IMR-90 (cell line): ENCODE data around the gene RPGRIP1L. TPM values are rescaled to one million over a fixed set of nuclear protein-coding genes. Genes with fewer than 3 reads are reported as not detected.

Source experiments
- ATAC-seq: fragments of 200-7000 bp; cut with Tn5 transposase; 2 replicates; pipeline ENCODE4 v1.9.1; 2020; ENCODE audit warnings: low read depth, mild to moderate bottlenecking, moderate library complexity
- BruUV-seq: library from RNA; stranded (reverse); fragments of 400-500 nt; replicated peaks from 2 replicates; lab custom pipeline; 2021; lab: Mats Ljungman, UMichigan
- CTCF ChIA-PET: fragments of 300-600 bp; formaldehyde crosslinking; extraction: SDS; loops from one replicate; lab custom pipeline; 2021; ENCODE audit warnings: antibody characterized with exemption; lab: Yijun Ruan, JAX
- POLR2A ChIA-PET: fragments of 300-600 bp; sonication (Branson Sonifier 250); formaldehyde crosslinking; loops from one replicate; lab custom pipeline; 2022; ENCODE audit warnings: antibody characterized with exemption; ENCODE audit not compliant: unreplicated experiment; lab: Charles Lee
- DNase-seq: peaks from one replicate; pipeline ENCODE4 v3.0.0; 2013
- H2AFZ ChIP-seq: replicated peaks from 2 replicates; pipeline ENCODE3; 2013; ENCODE audit warnings: low read length, mild to moderate bottlenecking; ENCODE audit not compliant: poor library complexity
- H2AK5ac ChIP-seq: 2 replicates; pipeline ENCODE4 v1.6.1; 2013; ENCODE audit warnings: low read depth, low read length, inconsistent platforms
- H2AK9ac ChIP-seq: replicated peaks from 2 replicates; pipeline ENCODE3; 2013; ENCODE audit warnings: mild to moderate bottlenecking, low read depth, low read length, moderate library complexity; ENCODE audit not compliant: poor library complexity
- H2BK120ac ChIP-seq: 2 replicates; pipeline ENCODE4 v1.6.1; 2013; ENCODE audit warnings: low read depth, low read length, inconsistent platforms
- H2BK15ac ChIP-seq: 3 replicates; pipeline ENCODE4 v1.6.1; 2013; ENCODE audit warnings: low read depth, low read length, inconsistent platforms
- H2BK20ac ChIP-seq: 2 replicates; pipeline ENCODE4 v1.6.1; 2013; ENCODE audit warnings: low read depth, mild to moderate bottlenecking, inconsistent platforms, low read length, moderate library complexity
- H2BK5ac ChIP-seq: 2 replicates; pipeline ENCODE4 v1.6.1; 2013; ENCODE audit warnings: mild to moderate bottlenecking, low read depth, low read length, inconsistent platforms; ENCODE audit not compliant: poor library complexity, severe bottlenecking
- H3K14ac ChIP-seq: replicated peaks from 2 replicates; pipeline ENCODE4 v1.6.1; 2013; ENCODE audit warnings: low read depth, low read length, inconsistent platforms
- H3K18ac ChIP-seq: 2 replicates; pipeline ENCODE4 v1.6.1; 2013; ENCODE audit warnings: low read depth, low read length, control low read depth
- H3K23ac ChIP-seq: 2 replicates; pipeline ENCODE4 v1.6.1; 2013; ENCODE audit warnings: low read depth, low read length, inconsistent platforms
- H3K27ac ChIP-seq: 2 replicates; pipeline ENCODE4 v1.5.1; 2013; ENCODE audit warnings: mild to moderate bottlenecking, control low read depth, low read length; ENCODE audit not compliant: insufficient read depth
- H3K27me3 ChIP-seq: 2 replicates; pipeline ENCODE4 v1.6.1; 2013; ENCODE audit warnings: low read length; ENCODE audit not compliant: control insufficient read depth, insufficient read depth
- H3K36me3 ChIP-seq: 2 replicates; pipeline ENCODE4 v1.6.1; 2013; ENCODE audit warnings: low read length, mixed read lengths; ENCODE audit not compliant: control insufficient read depth, insufficient read depth
- H3K4ac ChIP-seq: 2 replicates; pipeline ENCODE4 v1.6.1; 2013; ENCODE audit warnings: low read depth, low read length, inconsistent platforms
- H3K4me1 ChIP-seq: 2 replicates; pipeline ENCODE4 v1.6.1; 2013; ENCODE audit warnings: low read length, mixed read lengths; ENCODE audit not compliant: control insufficient read depth, insufficient read depth
- H3K4me2 ChIP-seq: 2 replicates; pipeline ENCODE4 v1.6.1; 2013; ENCODE audit warnings: low read depth, mild to moderate bottlenecking, control low read depth, low read length, moderate library complexity
- H3K4me3 ChIP-seq: 2 replicates; pipeline ENCODE4 v1.5.1; 2013; ENCODE audit warnings: low read depth, mild to moderate bottlenecking, control low read depth, low read length, moderate library complexity; ENCODE audit not compliant: insufficient read depth
- H3K56ac ChIP-seq: 2 replicates; pipeline ENCODE4 v1.6.1; 2013; ENCODE audit warnings: low read length, inconsistent platforms; ENCODE audit not compliant: insufficient read depth; ENCODE audit errors: extremely low read depth
- H3K79me1 ChIP-seq, 2 experiments: 2 replicates each; pipeline ENCODE4 v1.6.1; 2013; ENCODE audit warnings: low read length in 2 of 2, inconsistent platforms in 1 of 2, low read depth in 1 of 2
- H3K9ac ChIP-seq: 2 replicates; pipeline ENCODE4 v1.6.1; 2013; ENCODE audit warnings: low read depth, low read length, control low read depth
- H3K9me1 ChIP-seq: 2 replicates; pipeline ENCODE4 v1.6.1; 2013; ENCODE audit warnings: low read length, inconsistent platforms; ENCODE audit not compliant: insufficient read depth
- H3K9me3 ChIP-seq: 2 replicates; pipeline ENCODE4 v1.6.1; 2013; ENCODE audit warnings: low read length; ENCODE audit not compliant: control insufficient read depth, insufficient read depth
- H4K20me1 ChIP-seq: 2 replicates; pipeline ENCODE4 v1.6.1; 2013; ENCODE audit warnings: low read length, inconsistent platforms; ENCODE audit not compliant: insufficient read depth
- H4K5ac ChIP-seq: 2 replicates; pipeline ENCODE4 v1.6.1; 2013; ENCODE audit warnings: mild to moderate bottlenecking, low read depth, low read length, control low read depth
- H4K8ac ChIP-seq, 2 experiments: 2 replicates each; pipeline ENCODE4 v1.6.1; 2013; ENCODE audit warnings: low read depth in 2 of 2, low read length in 2 of 2, control low read depth in 1 of 2, inconsistent platforms in 1 of 2
- H4K91ac ChIP-seq: 2 replicates; pipeline ENCODE4 v1.6.1; 2013; ENCODE audit warnings: low read depth, low read length, inconsistent platforms; ENCODE audit not compliant: insufficient read depth
- BHLHE40 ChIP-seq: fragments of 150-350 bp; IDR thresholded peaks from 2 replicates; pipeline ENCODE4 v1.6.1; 2016; ENCODE audit warnings: mild to moderate bottlenecking, low read depth, low read length
- CEBPB ChIP-seq: IDR thresholded peaks from 2 replicates; pipeline ENCODE4 v1.6.1; 2012; ENCODE audit warnings: low read depth, low read length, improper control_type of control experiment
- CHD1 ChIP-seq: IDR thresholded peaks from 2 replicates; pipeline ENCODE4 v1.6.1; 2012; ENCODE audit warnings: low read depth, low read length, improper control_type of control experiment
- CTCF ChIP-seq: conservative IDR thresholded peaks from 2 replicates; pipeline ENCODE4 v1.5.1; 2012; ENCODE audit warnings: mild to moderate bottlenecking, low read depth, low read length, improper control_type of control experiment
- ELK1 ChIP-seq: fragments of 150-350 bp; IDR thresholded peaks from 2 replicates; pipeline ENCODE4 v1.6.1; 2016; ENCODE audit warnings: low read depth, mild to moderate bottlenecking, low read length, moderate library complexity, borderline replicate concordance
- FOS ChIP-seq: fragments of 150-350 bp; IDR thresholded peaks from 2 replicates; pipeline ENCODE4 v1.6.1; 2016; ENCODE audit warnings: low read depth, low read length
- MAFK ChIP-seq: IDR thresholded peaks from 2 replicates; pipeline ENCODE4 v1.6.1; 2012; ENCODE audit warnings: low read depth, low read length, improper control_type of control experiment
- MAZ ChIP-seq: IDR thresholded peaks from 2 replicates; pipeline ENCODE4 v1.6.1; 2012; ENCODE audit warnings: low read depth, mild to moderate bottlenecking, low read length, improper control_type of control experiment, moderate library complexity, borderline replicate concordance
- MXI1 ChIP-seq: IDR thresholded peaks from 2 replicates; pipeline ENCODE4 v1.6.1; 2012; ENCODE audit warnings: low read depth, mild to moderate bottlenecking, low read length, moderate library complexity, borderline replicate concordance
- NFE2L2 ChIP-seq: fragments of 150-350 bp; IDR thresholded peaks from 2 replicates; pipeline ENCODE4 v1.6.1; 2016; ENCODE audit warnings: low read depth, mild to moderate bottlenecking, low read length
- POLR2A ChIP-seq: IDR thresholded peaks from 2 replicates; pipeline ENCODE4 v1.6.1; 2012; ENCODE audit warnings: mild to moderate bottlenecking, low read depth, low read length
- RAD21 ChIP-seq: IDR thresholded peaks from 2 replicates; pipeline ENCODE4 v1.6.1; 2012; ENCODE audit warnings: low read length, improper control_type of control experiment
- RCOR1 ChIP-seq: IDR thresholded peaks from 2 replicates; pipeline ENCODE4 v1.6.1; 2012; ENCODE audit warnings: mild to moderate bottlenecking, low read length, improper control_type of control experiment; ENCODE audit not compliant: insufficient replicate concordance
- RFX5 ChIP-seq: IDR thresholded peaks from 2 replicates; pipeline ENCODE4 v1.8.0; 2012; ENCODE audit warnings: low read depth, mild to moderate bottlenecking, low read length, moderate library complexity
- SMC3 ChIP-seq: fragments of 150-350 bp; IDR thresholded peaks from 2 replicates; pipeline ENCODE4 v1.6.1; 2016; ENCODE audit warnings: low read depth, mild to moderate bottlenecking, antibody characterized with exemption, low read length, moderate library complexity
- USF2 ChIP-seq: fragments of 150-350 bp; IDR thresholded peaks from 2 replicates; pipeline ENCODE4 v1.6.1; 2017; ENCODE audit warnings: mild to moderate bottlenecking, antibody characterized with exemption, low read length, low read depth
- WGBS, 2 experiments: methylation state at CpG; one replicate each; pipeline versions ENCODE4 v1.1.5 to v1.1.7; 2013; ENCODE audit warnings: missing lambda C conversion rate in 2 of 2; ENCODE audit not compliant: insufficient read length in 1 of 2; ENCODE audit errors: extremely low coverage in 2 of 2; 5-methylcytosine and 5-hydroxymethylcytosine counted together
- dilution Hi-C: fragments of 300-500 bp; cut with HindIII; formaldehyde crosslinking; loops from one replicate; pipeline ENCODE4 v1.14.3; 2018; ENCODE audit warnings: low sequenced_read_pairs; ENCODE audit not compliant: unreplicated experiment
- in situ Hi-C: fragments of 300-500 bp; cut with MboI; formaldehyde crosslinking; loops from 3 replicates; pipeline ENCODE4 v1.14.3; 2019; ENCODE audit warnings: low sequenced_read_pairs, inconsistent platforms, mixed read lengths
- intact Hi-C: fragments of 100-400 bp; cut with micrococcal nuclease; formaldehyde crosslinking; loops from 2 replicates; pipeline ENCODE4 v1.10.0; 2022
- polyA plus RNA-seq, 3 experiments: library from polyadenylated mRNA; depleted of rRNA; stranded (reverse); fragments of >200 nt; gene quantifications; 2 replicates each; pipeline ENCODE4 v1.2.3, GENCODE V29; 2012; ENCODE audit warnings: low replicate concordance in 1 of 3
- total RNA-seq: library from RNA; depleted of rRNA; stranded (reverse); fragments of >200 nt; gene quantifications from 2 replicates; pipeline ENCODE4 v1.2.3, GENCODE V29; 2012

RPGRIP1L gene
- total and polyA plus RNA-seq, 2 of the 4 experiments (the other 2 are of a cell fraction): 7.3 to 10.4 TPM

- no peaks in the 10 kb centered on the region; the same call in 1 of the 2 replicates for H3K4me1 ChIP-seq
- H2AK5ac ChIP-seq: no peak overlapping the region
- H3K4me2 ChIP-seq: no peak overlapping the region
- H3K23ac ChIP-seq: no peak overlapping the region
- H3K79me1 ChIP-seq: no peaks in the 10 kb centered on the region
- no peaks in the 10 kb centered on the region for H3K9me3 ChIP-seq
- no TSS peak for BruUV-seq
- no peak overlapping the region for H2AFZ ChIP-seq
- ChIA-PET POLR2A (no interaction called here), CTCF (no interaction called here)
- no peak overlapping the region for H2BK5ac ChIP-seq
- H3K4ac ChIP-seq: no peak overlapping the region
- H2AK9ac ChIP-seq: no peak overlapping the region
- no peak overlapping the region for H3K9ac ChIP-seq
- H3K9me1 ChIP-seq: no peaks in the 10 kb centered on the region
- H4K20me1 ChIP-seq: no peaks in the 10 kb centered on the region
- TF ChIP-seq MAZ: no peak
- no peak for TF ChIP-seq CEBPB
- no peak for TF ChIP-seq FOS
- TF ChIP-seq USF2: no peak
- TF ChIP-seq POLR2A: no peak
- TF ChIP-seq BHLHE40: no peak
- TF ChIP-seq CHD1: no peak
- no peak for TF ChIP-seq MXI1
- no peak for TF ChIP-seq RCOR1
- TF ChIP-seq CTCF: no peak
- no peak for TF ChIP-seq MAFK
- TF ChIP-seq RAD21: no peak
- no peak for TF ChIP-seq NFE2L2
- TF ChIP-seq RFX5: no peak
- no peak for TF ChIP-seq ELK1
- no peak for TF ChIP-seq SMC3
- WGBS, 2 experiments: no CpG with 5 or more reads among the region's 5 CpGs
- H3K27ac ChIP-seq: no peak overlapping the region
- no peak overlapping the region for H4K5ac ChIP-seq
- H4K91ac ChIP-seq: no peak overlapping the region
- H3K4me3 ChIP-seq: no peak overlapping the region
- no peaks in the 10 kb centered on the region for H3K27me3 ChIP-seq
- no peak overlapping the region for H4K8ac ChIP-seq
- no peaks in the 10 kb centered on the region for H3K36me3 ChIP-seq
- intact Hi-C loops (no loop called here), dilution Hi-C loops (no loop called here), in situ Hi-C loops (no loop called here)
- H3K14ac ChIP-seq: no peak overlapping the region
- no peak overlapping the region for H3K18ac ChIP-seq
- ATAC-seq (no peak), DNase-seq (no peak)
- no peak overlapping the region for H2BK15ac ChIP-seq
- H2BK20ac ChIP-seq: no peak overlapping the region
- H3K56ac ChIP-seq: no peak overlapping the region
- no peak overlapping the region for H2BK120ac ChIP-seq
Measured at GRCh38 chr16:53693320-53693719, 10.3 kb downstream of the RPGRIP1L start.
